Panc1 (cell line): Measurements from ENCODE around the gene HIF1A. TPM values are rescaled to one million over a fixed set of nuclear protein-coding genes. Genes with fewer than 3 reads are reported as not detected.

Source experiments
- ATAC-seq: fragments of 200-7000 bp; cut with Tn5 transposase; 2 replicates; pipeline ENCODE4 v1.9.1; 2020; ENCODE audit warnings: mild to moderate bottlenecking, moderate library complexity
- BruUV-seq: library from RNA; stranded (reverse); fragments of 400-500 nt; replicated peaks from 2 replicates; lab custom pipeline; 2021; lab: Mats Ljungman, UMichigan
- CTCF ChIA-PET: fragments of 300-600 bp; sonication (Branson Sonifier 250); formaldehyde crosslinking; loops from one replicate; lab custom pipeline; 2022; ENCODE audit warnings: antibody characterized with exemption; lab: Charles Lee
- POLR2A ChIA-PET: fragments of 300-600 bp; sonication (Branson Sonifier 250); formaldehyde crosslinking; loops from one replicate; lab custom pipeline; 2022; ENCODE audit warnings: antibody characterized with exemption; lab: Charles Lee
- DNase-seq: peaks from one replicate; pipeline ENCODE4 v3.0.0-alpha.2; 2010; ENCODE audit warnings: low read depth, low spot score
- H3K27ac ChIP-seq: 2 replicates; pipeline ENCODE4 v1.5.1; 2011; ENCODE audit warnings: mild to moderate bottlenecking, low read length, inconsistent platforms
- H3K27me3 ChIP-seq: fragments of 200-500 bp; sonication (Bioruptor generic); 2 replicates; pipeline ENCODE4 v1.6.0; 2014; ENCODE audit warnings: low read length, inconsistent platforms; ENCODE audit not compliant: control insufficient read depth, insufficient read depth
- H3K36me3 ChIP-seq: fragments of 200-500 bp; sonication (Bioruptor generic); 2 replicates; pipeline ENCODE4 v1.5.1; 2014; ENCODE audit warnings: inconsistent platforms, mild to moderate bottlenecking, low read length, moderate library complexity; ENCODE audit not compliant: control insufficient read depth, insufficient read depth
- H3K4me1 ChIP-seq: 2 replicates; pipeline ENCODE4 v1.5.1; 2011; ENCODE audit warnings: inconsistent platforms, mild to moderate bottlenecking, low read length, moderate library complexity; ENCODE audit not compliant: control insufficient read depth, insufficient read depth
- H3K4me3 ChIP-seq, 2 experiments: 2 replicates each; pipeline ENCODE4 v1.5.1; 2011 to 2012; ENCODE audit warnings: low read depth in 2 of 2, low read length in 2 of 2, mild to moderate bottlenecking in 2 of 2, inconsistent platforms in 1 of 2, moderate library complexity in 1 of 2
- H3K9me3 ChIP-seq: fragments of 200-500 bp; sonication (Bioruptor generic); 2 replicates; pipeline ENCODE4 v1.5.1; 2014; ENCODE audit warnings: low read depth, mild to moderate bottlenecking, inconsistent platforms, low read length, moderate library complexity; ENCODE audit not compliant: control insufficient read depth, insufficient read depth
- CTCF ChIP-seq: fragments of 450-650 bp; IDR thresholded peaks from 2 replicates; pipeline ENCODE4 v1.5.1; 2017; ENCODE audit warnings: mild to moderate bottlenecking
- POLR2AphosphoS5 ChIP-seq: IDR thresholded peaks from 2 replicates; pipeline ENCODE4 v1.6.1; 2012; ENCODE audit warnings: mild to moderate bottlenecking, low read depth, low read length, moderate library complexity
- REST ChIP-seq, 2 experiments: IDR thresholded peaks; 2 replicates each; pipeline ENCODE4 v1.6.1; 2011 to 2012; ENCODE audit warnings: low read depth in 2 of 2, control low read depth in 1 of 2, low read length in 1 of 2, mild to moderate bottlenecking in 1 of 2, moderate library complexity in 1 of 2; ENCODE audit not compliant: insufficient read depth in 1 of 2
- SIN3A ChIP-seq: IDR thresholded peaks from 2 replicates; pipeline ENCODE4 v1.6.1; 2012; ENCODE audit warnings: low read depth, mild to moderate bottlenecking, low read length, moderate library complexity, borderline replicate concordance; ENCODE audit not compliant: insufficient read depth
- TCF7L2 ChIP-seq: IDR thresholded peaks from 2 replicates; pipeline ENCODE4 v1.6.1; 2011; ENCODE audit warnings: mild to moderate bottlenecking, low read depth, low read length, inconsistent platforms
- in situ Hi-C: cut with HindIII; loops from 2 replicates; pipeline ENCODE4 v1.10.0; 2016; ENCODE audit warnings: low sequenced_read_pairs, low pct_unique_long_range_greater_than_20kb
- intact Hi-C: fragments of 100-400 bp; cut with micrococcal nuclease; formaldehyde crosslinking; loops from one replicate; pipeline ENCODE4 v1.10.0; 2022; ENCODE audit not compliant: unreplicated experiment
- total RNA-seq: library from RNA; stranded (reverse); gene quantifications from one replicate; pipeline ENCODE4 v1.2.1, GENCODE V29; 2021; ENCODE audit not compliant: unreplicated experiment

Gene HIF1A
- total RNA-seq, 1 experiment from 2014 or later = 83.4 TPM

- peaks cover 5% of the 10 kb centered on the region; the same call in 1 of the 2 replicates for H3K27me3 ChIP-seq
- ATAC-seq (no peak), DNase-seq (no peak)
- ChIA-PET CTCF (no interaction called here), POLR2A (no interaction called here)
- H3K27ac ChIP-seq = no peak overlapping the region
- no peaks in the 10 kb centered on the region for H3K36me3 ChIP-seq
- no TSS peak for BruUV-seq
- no peak overlapping the region for H3K4me3 ChIP-seq
- H3K9me3 ChIP-seq = no peaks in the 10 kb centered on the region
- no peak for TF ChIP-seq TCF7L2
- TF ChIP-seq SIN3A = no peak
- no peak for TF ChIP-seq CTCF
- TF ChIP-seq POLR2AphosphoS5 = no peak
- TF ChIP-seq REST (IDR thresholded peaks at IDR 0.05; ENCODE audit: insufficient read depth in 1 of 2, low read depth in 2 of 2, low read length in 1 of 2) = no peak
- intact Hi-C loops = no loop called here
- H3K4me1 ChIP-seq = no peaks in the 10 kb centered on the region
- in situ Hi-C loops = no loop called here
These were observed 12.2 kb upstream of the HIF1A start for GRCh38 chr14:61683108-61683507.

- DNase-seq = no peak
- no TSS peak for BruUV-seq
These were observed 5.3 kb upstream of the HIF1A start for GRCh38 chr14:61690039-61690438.

More at GRCh38 chr14:61690039-61690438, 5.3 kb upstream of the HIF1A start:
- in situ Hi-C loops = no loop called here
- Histone ChIP-seq H3K9me3 (no peaks in the 10 kb centered on the region), H3K36me3 (no peaks in the 10 kb centered on the region), H3K27ac (no peak overlapping the region), H3K4me3 (no peak overlapping the region), H3K4me1 (peaks cover 5% of the 10 kb centered on the region; the same call in 1 of the 2 replicates), H3K27me3 (no peaks in the 10 kb centered on the region)
- CTCF ChIA-PET = no interaction called here
- no peak for ATAC-seq
- intact Hi-C loops = no loop called here
- TF ChIP-seq POLR2AphosphoS5 (no peak), CTCF (no peak)
- POLR2A ChIA-PET = interaction anchor here (0.6 kb wide), 1 partner anchor 230 kb away, joined by 4 read pairs; no protein-coding TSS in a partner anchor
